HL-60/S4 treated with phorbol 12-myristate 13-acetate at 8.2 ng/mL for 4 days and 3 days (cell line): ENCODE data around the gene FSIP1.

Experiments used
- in situ Hi-C: fragments of 300-500 bp; cut with MboI; formaldehyde crosslinking; loops from 2 replicates; pipeline ENCODE4 v1.15.0; 2022; ENCODE audit warnings: low sequenced_read_pairs

The FSIP1 gene

DNA sequence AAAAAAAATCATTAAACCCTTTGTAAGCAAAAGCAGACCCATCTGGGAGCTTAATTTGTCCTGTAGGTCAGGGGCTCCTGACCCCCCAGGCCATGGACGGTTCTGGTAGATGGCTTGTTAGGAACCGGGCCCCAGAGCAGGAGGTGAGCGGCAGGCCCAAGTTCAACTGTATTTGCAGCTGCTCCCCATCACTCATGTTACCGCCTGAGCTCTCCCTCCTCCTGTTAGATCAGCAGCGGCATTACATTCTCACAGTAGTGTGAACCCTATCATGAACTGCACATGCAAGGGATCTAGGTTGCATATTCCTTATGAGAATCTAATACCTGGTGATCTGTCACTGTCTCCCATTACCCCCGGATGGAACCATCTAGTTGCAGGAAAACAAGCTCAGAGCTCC, 60.7 kb downstream of the FSIP1 start:
- in situ Hi-C loops: no loop called here

DNA sequence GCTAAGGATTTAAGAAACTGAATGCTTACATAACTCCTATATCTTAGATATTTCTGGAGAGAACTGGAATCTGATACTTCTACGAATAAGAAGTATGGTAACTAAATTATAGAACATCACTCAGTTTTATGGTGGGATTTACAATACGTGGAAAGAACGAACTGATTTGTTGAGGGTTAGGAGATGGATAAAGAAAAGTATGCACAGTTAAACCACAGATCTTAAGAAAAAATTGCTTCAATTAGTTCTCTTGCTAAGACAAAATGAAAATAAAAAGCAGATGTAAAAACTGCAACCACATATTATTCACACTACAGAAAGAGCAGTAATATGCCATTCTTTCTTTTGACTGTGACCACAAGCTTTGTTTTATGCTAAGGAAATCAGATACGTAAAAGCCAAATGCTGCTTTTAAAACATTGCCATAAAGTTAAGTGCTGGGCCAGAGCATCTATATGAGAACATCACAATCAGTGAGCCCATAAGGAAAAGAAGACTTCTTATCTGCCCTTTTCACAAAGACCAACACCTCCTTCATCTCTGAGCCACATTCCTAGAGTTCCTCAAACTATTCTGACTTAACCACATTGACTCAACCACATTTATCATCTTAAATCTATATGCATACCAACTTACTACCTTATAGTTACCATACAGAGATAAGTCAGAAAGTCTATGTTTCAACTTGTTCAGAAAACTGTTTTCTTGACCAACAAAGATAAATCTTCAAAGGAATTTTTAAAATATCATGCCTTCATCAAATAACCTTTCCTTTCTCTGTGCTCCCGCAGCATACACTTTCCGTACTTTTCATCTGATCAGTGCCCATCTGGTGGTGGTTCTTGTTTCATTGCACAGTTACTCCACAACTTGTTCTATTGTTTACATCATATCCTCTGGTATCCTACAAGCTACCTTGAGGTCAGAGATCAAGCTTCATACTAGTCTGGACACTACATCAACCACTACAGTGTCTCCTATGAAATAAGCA, 61.7 kb downstream of the FSIP1 start:
- in situ Hi-C loops: no loop called here

- in situ Hi-C loops: no loop called here
Measured at GRCh38 chr15:39720081-39720480, 62.6 kb downstream of the FSIP1 start.

DNA sequence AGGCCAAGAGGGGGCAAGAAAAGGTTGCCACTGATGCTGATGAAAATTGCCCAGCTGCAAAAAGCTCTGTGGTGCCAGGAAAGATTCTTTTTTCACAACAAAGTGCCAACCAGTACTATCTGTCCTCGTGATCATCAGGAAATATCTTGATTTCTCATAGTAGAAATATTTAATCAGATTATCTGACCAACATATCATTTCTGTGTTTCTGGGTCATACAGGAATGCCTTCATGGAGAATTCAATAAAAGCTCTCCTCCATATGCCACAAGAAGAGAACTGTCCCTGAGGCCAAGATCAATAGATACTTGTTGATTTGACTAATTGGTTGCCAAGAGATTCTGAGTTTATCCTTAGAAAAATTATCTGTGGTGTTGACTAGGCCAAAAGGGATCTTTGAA, 63.5 kb downstream of the FSIP1 start:
- in situ Hi-C loops: no loop called here

DNA sequence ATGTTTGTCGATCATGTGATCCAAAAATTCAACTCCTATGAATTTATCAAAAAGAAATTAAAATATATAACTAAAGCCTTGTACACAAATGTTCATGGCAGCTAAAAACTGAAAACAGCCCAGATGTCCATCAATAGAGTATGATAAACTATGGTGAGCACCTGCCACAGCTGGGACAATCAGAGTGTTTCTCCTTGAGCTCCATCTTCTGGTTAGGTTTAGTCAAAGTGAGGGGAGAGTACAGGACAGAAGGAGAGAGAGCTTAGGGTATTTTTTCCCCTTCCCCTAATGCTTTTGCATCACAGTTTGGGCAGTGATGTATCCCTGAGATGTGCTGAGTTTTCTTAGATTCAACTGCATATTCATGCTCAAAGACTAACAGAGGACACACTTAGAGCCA, 65.5 kb downstream of the FSIP1 start:
- in situ Hi-C loops: no loop called here

DNA sequence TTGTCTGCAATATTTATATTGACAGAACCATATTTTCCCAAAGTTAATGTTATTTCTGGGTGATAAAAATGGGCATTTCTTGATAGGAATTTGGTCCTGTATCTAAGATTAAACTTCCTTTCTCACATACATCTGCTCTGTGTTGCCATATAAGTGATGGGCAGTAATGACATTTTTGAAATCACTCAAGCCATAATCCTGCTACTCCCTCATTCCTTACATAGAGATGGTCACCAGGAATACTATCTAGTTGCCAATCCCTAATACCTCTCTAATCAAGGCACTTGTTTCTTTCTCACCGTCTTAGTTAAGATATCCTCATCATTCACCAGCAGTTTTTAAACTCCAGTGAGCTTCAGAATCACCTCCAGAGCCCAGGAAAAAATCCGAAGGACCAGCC, 68.4 kb downstream of the FSIP1 start:
- in situ Hi-C loops: no loop called here

- in situ Hi-C loops: no loop called here
Measured at GRCh38 chr15:39713846-39714245, 68.8 kb downstream of the FSIP1 start.

- in situ Hi-C loops: no loop called here
Measured at GRCh38 chr15:39710681-39711080, 72.0 kb downstream of the FSIP1 start.

- in situ Hi-C loops: no loop called here
Measured at GRCh38 chr15:39709941-39710340, 72.7 kb downstream of the FSIP1 start.

- in situ Hi-C loops: no loop called here
Measured at GRCh38 chr15:39706206-39706605, 76.4 kb downstream of the FSIP1 start.

DNA sequence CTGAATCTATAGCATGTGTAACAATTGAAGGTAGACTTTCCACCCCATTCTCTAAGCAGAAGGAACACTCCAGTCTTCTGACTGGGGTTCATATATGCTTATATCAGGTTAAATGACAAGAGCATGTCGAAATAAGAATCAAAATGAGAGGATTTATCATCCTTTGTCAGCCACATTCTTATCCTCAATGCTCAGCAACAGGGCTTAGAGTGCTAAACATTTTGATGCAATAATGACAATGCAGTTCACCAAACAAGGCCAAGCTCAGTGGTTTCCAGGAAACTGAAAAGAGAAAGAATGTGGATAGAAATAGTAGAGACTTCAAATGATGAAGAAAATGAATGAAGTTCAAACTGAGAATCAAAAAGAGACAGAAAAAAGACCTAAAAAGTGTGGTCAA, 78.0 kb downstream of the FSIP1 start:
- in situ Hi-C loops: no loop called here

- in situ Hi-C loops: no loop called here
Measured at GRCh38 chr15:39704235-39704634, 78.4 kb downstream of the FSIP1 start.

- in situ Hi-C loops: no loop called here
Measured at GRCh38 chr15:39701988-39702387, 80.7 kb downstream of the FSIP1 start.

- in situ Hi-C loops: no loop called here
Measured at GRCh38 chr15:39700375-39700700, 82.3 kb downstream of the FSIP1 start.

DNA sequence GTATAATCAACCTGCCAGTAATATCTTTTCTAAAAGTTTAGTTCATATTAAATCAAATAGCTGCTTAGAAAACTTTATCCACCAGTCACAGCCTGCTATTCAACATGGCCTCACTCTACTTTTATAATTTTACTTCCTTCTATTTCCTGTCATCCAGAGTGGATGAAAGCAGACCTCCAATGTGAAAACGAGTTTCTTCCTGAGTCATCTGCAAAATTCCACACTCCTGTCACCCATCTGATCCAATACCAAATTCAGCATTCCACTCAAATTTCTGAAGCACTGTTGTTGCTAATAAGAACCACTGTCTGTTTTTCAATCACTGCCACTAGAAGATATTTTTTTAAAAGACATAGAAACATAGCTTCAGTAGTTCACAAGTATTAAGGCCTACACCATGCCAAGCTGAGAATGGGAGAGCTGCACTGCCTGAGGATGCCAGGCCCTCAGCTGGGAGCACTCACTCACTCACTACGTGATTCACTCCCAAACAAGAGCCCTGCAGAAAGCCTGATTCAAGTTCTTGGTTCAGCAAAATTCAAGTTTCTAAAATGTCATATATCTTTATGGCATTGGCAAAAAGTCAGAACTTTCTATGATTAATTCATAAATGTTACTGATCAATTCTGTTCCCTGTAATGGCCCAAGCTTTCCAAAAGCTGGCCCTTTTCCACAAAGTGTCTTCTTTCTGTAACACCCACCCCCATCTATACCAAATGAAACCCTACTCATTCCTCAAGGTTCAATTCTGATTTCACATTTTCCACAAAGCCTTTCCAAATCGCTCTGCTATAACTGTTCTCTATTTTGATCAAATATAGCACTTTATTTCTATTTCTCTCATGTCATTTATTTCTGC, 82.9 kb downstream of the FSIP1 start:
- in situ Hi-C loops: no loop called here

DNA sequence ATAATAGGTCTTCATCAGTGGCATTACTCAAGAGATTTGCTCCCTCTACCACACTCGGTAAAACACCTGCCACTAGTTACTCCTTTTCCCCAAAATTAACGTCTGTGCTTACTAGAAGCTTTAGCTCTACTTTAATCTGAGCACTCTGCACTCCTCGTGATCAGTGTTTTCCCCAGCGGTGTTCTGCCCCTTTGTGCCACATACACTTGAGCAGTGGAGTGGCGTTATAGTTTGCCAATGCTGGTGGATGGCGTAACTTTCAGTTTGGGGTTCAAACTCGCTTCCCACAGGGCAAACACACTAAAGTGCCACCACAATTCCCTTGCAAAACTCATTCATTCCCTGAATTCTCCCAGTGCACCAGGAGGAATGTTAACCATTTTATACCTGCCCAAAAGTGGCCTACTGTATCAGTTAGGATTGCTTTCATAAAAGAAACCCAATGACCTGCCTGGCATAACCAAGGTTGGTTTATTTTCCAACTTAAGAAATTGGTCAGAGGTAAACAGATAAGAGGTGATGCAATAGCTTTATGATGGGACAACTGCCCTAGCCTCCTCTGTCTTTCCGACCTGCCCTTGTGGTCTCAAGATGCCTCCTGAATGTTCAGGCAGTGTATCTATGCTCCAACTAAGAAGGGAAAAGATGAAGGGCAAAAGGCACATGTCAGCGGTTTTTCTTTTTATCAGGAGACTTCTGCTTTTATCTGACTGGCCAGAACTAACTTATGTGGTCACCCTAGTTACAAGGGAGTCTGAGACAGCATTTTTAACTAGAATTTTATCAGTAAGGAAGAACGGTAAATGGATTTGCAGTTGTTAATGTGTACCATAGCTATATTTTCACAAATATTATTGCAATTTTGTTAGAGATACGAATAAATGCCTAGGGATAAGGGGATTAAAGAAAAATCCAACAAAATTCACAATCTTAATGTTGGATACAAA, 83.9 kb downstream of the FSIP1 start:
- in situ Hi-C loops: no loop called here

GRCh38 chr15:39697509-39697908, 85.1 kb downstream of the FSIP1 start:
- in situ Hi-C loops: no loop called here

DNA sequence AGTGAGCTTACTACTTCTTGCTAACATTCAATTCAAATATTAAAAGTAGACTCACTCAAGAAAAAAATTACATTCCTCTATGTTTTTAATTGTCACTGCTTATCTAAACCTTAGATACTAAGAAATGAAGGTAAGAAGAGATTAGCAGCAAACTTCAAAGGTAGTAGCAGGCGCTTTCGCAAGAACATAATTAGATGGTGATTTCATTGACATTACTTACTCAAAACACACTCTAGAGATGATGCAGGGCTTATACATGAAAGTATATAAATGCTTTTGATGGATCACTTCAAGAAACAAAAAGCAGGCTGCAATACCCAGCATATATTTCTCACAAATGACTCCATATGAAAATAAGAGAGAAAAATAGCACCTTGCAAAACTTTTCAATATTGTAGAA, 86.8 kb downstream of the FSIP1 start:
- in situ Hi-C loops: no loop called here

- in situ Hi-C loops: no loop called here
Measured at GRCh38 chr15:39692356-39693327, 90.0 kb downstream of the FSIP1 start.
